Measurements from ENCODE around the gene ZNF365.
"Not testable (repeated sequence)": the region's sequence is repeated elsewhere in the genome, so short reads cannot be mapped to it uniquely, and the experiment has no call there.

Gene ZNF365

DNA sequence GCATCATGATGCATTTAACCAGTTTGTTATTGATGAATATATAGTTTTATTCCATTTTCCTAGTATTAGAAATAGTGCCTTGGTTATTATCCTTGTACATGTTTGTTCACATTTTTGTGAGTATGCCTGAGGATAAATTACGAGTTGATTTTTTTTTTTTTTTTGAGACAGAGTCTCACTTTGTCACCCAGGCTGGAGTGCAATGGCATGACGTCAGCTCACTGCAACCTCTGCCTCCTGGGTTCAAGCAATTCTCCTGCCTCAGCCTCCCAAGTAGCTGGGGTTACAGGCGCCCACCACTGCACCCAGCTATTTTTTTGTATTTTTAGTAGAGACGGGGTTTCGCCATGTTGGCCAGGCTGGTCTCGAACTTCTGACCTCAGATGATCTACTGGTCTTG lies 4.7 kb downstream of the ZNF365 start:
- DNase-seq: not testable (repeated sequence)

- no peak for DNase-seq
Observed at GRCh38 chr10:62379394-62379793, 5.2 kb downstream of the ZNF365 start.

- DNase-seq: no peak
Observed at GRCh38 chr10:62380016-62380415, 5.8 kb downstream of the ZNF365 start.

GRCh38 chr10:62381385-62382102 lies 7.4 kb downstream of the ZNF365 start:
- DNase-seq: no peak

DNA sequence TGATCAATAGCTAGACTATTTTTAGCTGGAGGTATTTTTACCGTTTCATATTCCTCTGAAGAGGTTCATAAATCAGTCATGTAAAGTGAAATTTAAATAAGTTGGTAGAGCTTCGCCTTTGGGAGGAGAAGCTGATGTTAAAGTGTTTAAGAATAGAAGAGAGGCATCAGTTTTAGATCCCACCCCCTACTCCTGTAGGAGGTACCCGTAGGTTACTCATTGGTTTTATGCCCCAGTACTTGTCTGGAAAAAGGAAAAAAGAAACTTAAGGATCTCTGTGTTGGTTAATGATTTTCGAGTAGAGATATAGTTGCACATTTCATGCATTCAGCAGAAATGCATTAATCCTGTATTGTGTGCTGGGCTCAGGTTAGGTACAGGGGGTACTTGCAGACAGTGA lies 8.7 kb downstream of the ZNF365 start:
- DNase-seq: no peak

DNA sequence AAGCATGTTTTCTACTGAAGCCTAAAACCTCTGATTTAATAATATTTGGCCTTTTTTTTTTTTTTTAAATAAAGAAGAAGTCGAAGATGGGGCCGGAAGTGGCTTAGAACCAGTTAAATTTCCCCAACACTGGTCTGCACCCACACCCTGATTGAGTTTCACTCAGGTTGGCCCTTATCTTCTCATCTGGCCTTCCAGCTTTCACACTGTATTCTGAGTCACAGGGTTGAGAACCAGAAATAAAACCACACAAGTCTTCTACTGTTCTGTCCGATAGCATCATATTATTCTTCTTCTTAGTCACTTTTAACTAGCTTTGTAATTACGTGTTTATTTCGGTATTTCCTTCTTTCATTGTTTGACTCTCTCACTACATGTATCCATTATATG lies 9.9 kb downstream of the ZNF365 start:
- DNase-seq: no peak

DNA sequence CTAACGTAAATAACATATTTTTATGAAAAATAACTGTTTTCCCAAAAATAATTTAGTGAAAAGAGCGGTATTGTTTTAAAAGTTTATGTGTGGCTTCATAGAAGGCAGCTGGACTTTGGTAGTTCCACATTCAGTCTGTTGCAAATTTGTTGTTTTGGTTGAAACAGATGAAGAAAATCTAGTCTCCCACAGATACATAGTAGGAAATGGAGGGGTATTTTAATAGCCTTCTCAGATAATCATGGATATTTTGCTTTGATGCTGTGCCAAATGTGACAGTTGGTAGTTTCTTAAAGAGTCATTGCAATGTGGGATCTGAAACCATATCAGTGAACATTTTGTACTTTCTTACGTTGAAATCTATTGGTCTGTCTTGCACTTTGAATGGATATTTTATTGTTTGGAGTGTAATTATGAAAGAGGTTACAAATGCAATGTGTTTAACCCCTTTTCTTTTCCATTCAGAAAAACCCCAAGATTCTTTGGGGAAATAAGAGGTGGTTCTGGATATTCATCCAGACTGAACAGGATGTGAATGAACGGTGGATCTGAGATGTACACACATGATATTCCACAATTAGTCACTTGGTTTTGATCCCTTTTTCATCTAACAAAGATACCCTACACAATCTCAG lies 10.4 kb downstream of the ZNF365 start:
- no peak for DNase-seq

DNA sequence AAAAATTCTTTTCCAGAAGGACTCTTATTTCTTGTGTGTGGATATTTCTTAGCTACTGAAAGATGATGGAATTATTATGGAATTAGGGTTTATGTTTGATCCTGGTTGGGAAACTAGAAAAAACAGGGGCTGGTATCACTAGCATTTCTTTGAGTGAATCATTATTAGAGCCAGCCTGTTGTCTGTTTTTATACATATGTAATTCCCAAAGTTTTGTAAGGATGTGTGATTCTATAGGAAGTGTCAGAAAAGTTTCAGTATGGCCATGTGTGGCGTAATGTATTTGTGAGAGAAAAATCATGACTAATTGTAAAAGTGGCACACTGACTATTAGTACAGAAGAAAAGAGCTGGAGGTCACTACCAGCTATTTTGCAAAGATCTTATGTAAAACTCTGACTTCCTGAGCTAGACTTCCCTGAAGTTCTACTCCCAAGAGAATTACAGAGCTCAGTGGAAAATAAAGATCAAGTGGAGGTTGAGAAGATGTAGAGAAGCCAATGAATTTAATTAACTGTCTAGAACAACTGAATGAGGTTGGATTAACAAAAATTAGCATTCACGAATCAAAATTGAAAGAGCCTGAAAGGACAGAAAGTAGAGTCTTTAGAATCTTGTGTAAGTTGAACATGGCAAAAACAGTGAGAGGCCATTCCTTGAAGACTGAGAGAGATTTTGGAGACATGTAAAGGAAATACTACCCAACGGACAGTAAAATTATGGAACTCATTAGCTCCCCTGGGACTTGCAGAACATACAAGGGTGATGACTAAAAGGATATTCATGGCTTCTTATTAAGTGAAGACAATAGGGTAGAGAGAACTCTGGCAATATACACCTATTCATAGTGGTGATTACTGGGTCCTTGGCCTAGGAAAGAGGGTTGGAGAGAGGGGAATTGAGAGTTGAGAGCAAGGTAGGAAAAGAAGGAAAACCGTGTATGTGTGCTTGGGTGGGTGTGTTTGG lies 12.5 kb downstream of the ZNF365 start:
- no peak for DNase-seq

GRCh38 chr10:62388328-62388727 lies 14.2 kb downstream of the ZNF365 start:
- no peak for DNase-seq

DNA sequence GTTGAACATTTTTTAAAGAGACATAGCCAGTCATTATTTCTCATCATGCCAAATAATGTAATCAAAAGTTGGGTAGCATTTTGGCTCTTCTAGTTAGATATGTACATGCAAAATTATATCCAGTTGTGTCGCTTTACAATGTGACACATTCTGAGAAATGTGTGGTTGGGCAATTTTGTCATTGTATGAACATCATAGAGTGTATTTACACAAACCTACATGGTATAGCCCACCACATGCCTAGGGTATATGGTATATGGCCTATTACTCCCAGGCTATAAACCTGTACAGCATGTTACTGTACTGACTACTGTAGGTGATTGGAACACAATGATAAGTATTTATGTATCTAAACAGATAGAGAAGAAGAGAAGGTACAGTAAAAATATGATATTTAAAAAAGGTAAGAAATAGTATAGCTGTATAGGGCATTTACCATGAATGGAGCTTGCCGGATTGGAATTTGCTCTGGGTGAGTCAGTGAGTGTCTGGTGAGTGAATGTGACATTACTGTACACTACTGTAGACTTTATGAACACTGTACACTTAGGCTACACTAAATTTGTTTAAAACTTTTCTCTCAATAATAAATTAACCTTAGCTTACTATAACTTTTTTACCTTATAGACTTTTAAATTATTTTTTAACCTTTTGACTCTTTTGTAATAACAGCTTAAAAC lies 16.5 kb downstream of the ZNF365 start:
- no peak for DNase-seq

GRCh38 chr10:62393237-62393636 lies 19.1 kb downstream of the ZNF365 start:
- no peak for DNase-seq

GRCh38 chr10:62394556-62395018 lies 20.4 kb downstream of the ZNF365 start:
- no peak for DNase-seq

DNA sequence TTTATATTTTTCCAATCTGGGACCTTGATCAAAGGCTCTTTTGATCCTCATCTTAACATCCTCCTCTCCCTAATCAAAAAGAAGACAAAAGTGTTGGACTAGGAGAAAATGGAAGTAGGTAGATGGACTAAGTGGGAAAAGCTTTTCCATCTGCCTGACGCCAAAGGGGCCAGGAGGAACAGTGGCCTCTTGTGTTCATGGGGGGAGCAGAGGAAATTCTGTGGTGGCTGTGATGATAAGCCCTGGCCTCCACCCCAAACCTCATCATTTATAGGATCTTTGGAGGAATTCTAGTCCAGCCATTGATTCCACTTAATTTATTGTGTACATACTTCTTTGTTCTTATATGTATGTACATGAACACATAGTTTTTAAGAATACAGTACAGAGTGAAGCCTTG lies 21.7 kb downstream of the ZNF365 start:
- no peak for DNase-seq

DNA sequence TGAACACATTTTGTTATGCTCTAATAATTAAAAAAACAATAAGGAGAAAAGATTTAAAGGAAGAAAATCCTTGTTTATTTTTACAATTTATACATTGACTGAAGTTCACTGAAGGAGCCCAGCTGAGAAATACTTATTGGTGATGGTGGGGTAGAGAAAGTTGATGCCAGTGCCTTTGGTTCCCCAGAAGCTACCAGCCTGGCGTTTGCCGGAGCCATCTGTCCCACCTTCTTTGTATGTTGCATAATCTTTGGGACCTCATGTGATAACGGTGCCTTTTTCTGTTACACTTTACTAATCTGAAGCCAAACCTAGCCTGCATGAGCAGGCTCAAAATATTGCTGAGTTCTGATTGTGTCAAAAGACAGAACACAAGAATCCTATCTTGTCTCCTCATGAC lies 22.7 kb downstream of the ZNF365 start:
- DNase-seq: no peak

- no peak for DNase-seq
Observed at GRCh38 chr10:62399211-62399610, 25.0 kb downstream of the ZNF365 start.

- no peak for DNase-seq
Observed at GRCh38 chr10:62402508-62402907, 28.3 kb downstream of the ZNF365 start.

GRCh38 chr10:62410528-62410927 lies 36.4 kb downstream of the ZNF365 start:
- not testable (repeated sequence) for DNase-seq

GRCh38 chr10:62410934-62411333 lies 36.8 kb downstream of the ZNF365 start:
- not testable (repeated sequence) for DNase-seq

GRCh38 chr10:62413048-62413447 lies 38.9 kb downstream of the ZNF365 start:
- DNase-seq: no peak

- no peak for DNase-seq
Observed at GRCh38 chr10:62413652-62414051, 39.5 kb downstream of the ZNF365 start.

DNA sequence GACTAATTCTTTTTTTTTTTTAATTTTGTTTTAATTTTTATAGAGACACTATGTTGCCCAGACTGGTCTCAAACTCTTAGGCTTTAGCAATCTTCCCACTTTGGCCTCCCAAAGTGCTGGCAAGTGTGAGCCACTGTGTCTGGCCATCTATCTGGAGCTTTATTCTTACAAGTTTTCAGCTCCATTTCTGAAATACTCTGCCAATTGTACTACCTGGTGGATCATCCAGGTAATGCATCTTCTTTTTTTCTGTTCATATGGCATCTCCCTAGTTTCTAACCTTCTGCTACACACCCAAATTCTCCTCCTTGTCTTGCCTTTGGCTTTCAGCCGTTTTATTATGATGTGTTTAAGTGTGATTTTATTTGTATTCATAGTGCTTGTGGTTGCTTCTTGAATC lies 40.2 kb downstream of the ZNF365 start:
- DNase-seq: no peak

- no peak for DNase-seq
Observed at GRCh38 chr10:62422068-62422590, 48.0 kb downstream of the ZNF365 start.

GRCh38 chr10:62424026-62424425 lies 49.9 kb downstream of the ZNF365 start:
- DNase-seq: no peak
